ENCODE results near the gene LKAAEAR1. TPM values are rescaled to one million over a fixed set of nuclear protein-coding genes. Genes with fewer than 3 reads are reported as not detected.

LKAAEAR1 gene
- total and polyA plus RNA-seq, 2 of the 4 experiments (the other 2 are of a cell fraction): 0.21 TPM; not detected in 1

GRCh38 chr20:64080013-64080812 is 4.0 kb downstream of the LKAAEAR1 start, which contains the start of gene OPRL1:
TSS of gene OPRL1 (plus strand) at chr20:64080082. CDS start at chr20:64092721, 12,639 bp downstream.
- Histone ChIP-seq H2AK9ac (replicated peaks; ENCODE audit: low read depth, low read length, poor library complexity) (peak within 1 kb of the TSS; percentile 91), H2BK5ac (ENCODE audit: low read depth, low read length, poor library complexity, severe bottlenecking) (no peak within 1 kb of the TSS), H3K14ac (replicated peaks; ENCODE audit: low read depth, low read length) (peak within 1 kb of the TSS; percentile 50), H4K20me1 (ENCODE audit: insufficient read depth, low read length) (peaks cover 15% of the 10 kb centered on the region), H3K18ac (ENCODE audit: low read depth, low read length) (no peak within 1 kb of the TSS; the same call in 1 of the 2 replicates), H2BK120ac (ENCODE audit: low read depth, low read length) (0 out of 2 replicates have a peak within 1 kb of the TSS, but pooled peaks have one; percentile 23), H3K4me2 (ENCODE audit: low read depth, low read length) (peak within 1 kb of the TSS; percentile 78), H2AK5ac (ENCODE audit: low read depth, low read length) (peak within 1 kb of the TSS; percentile 65), H3K56ac (ENCODE audit: extremely low read depth, insufficient read depth, low read length) (peak within 1 kb of the TSS; percentile 11; the same call in 1 of the 2 replicates), H3K4me1 (ENCODE audit: control insufficient read depth, insufficient read depth, low read length) (peaks cover 17% of the 10 kb centered on the region), H3K9me3 (ENCODE audit: control insufficient read depth, insufficient read depth, low read length) (no peaks in the 10 kb centered on the region), H4K8ac (ENCODE audit: low read depth in 2 of 2, low read length in 2 of 2) (peak within 1 kb of the TSS; percentile 74 to 95), H3K27me3 (ENCODE audit: control insufficient read depth, insufficient read depth, low read length) (peaks cover 27% of the 10 kb centered on the region), H3K27ac (ENCODE audit: insufficient read depth, low read length) (peak within 1 kb of the TSS; percentile 30; the same call in 1 of the 2 replicates), H2AFZ (replicated peaks; ENCODE audit: low read length, poor library complexity) (peak within 1 kb of the TSS; percentile 93), H4K91ac (ENCODE audit: insufficient read depth, low read depth, low read length) (peak within 1 kb of the TSS; percentile 37; the same call in 1 of the 2 replicates), H2BK20ac (ENCODE audit: low read depth, low read length) (no peak within 1 kb of the TSS), H3K4me3 (ENCODE audit: insufficient read depth, low read depth, low read length) (peak within 1 kb of the TSS; percentile 88), H3K36me3 (ENCODE audit: control insufficient read depth, insufficient read depth, low read length) (peaks cover 3% of the 10 kb centered on the region; the same call in 1 of the 2 replicates), H3K9me1 (ENCODE audit: insufficient read depth, low read length) (no peaks in the 10 kb centered on the region), H3K23ac (ENCODE audit: low read depth, low read length) (peak within 1 kb of the TSS; percentile 1; the same call in 1 of the 2 replicates), H4K5ac (ENCODE audit: low read depth, low read length) (peak within 1 kb of the TSS; percentile 43), H2BK15ac (ENCODE audit: low read depth, low read length) (no peak within 1 kb of the TSS; the same call in 2 of the 3 replicates), H3K79me1 (ENCODE audit: low read depth in 1 of 2, low read length in 2 of 2) (peaks cover 6 to 8% of the 10 kb centered on the region in 2 experiments; a peak in 3 of 4 replicates), H3K9ac (ENCODE audit: low read depth, low read length) (peak within 1 kb of the TSS; percentile 70), H3K4ac (ENCODE audit: low read depth, low read length) (peak within 1 kb of the TSS; percentile 70)
- in situ Hi-C loops (cut with MboI; ENCODE audit: low sequenced_read_pairs): no loop called here
- 33% methylated on average over 9 of the region's 62 CpGs; no CpG with 5 or more reads in 1 of the 2 experiments for WGBS, 2 experiments (ENCODE audit: extremely low coverage in 2 of 2, insufficient read length in 1 of 2)
- ATAC-seq (ENCODE audit: low read depth): no peak; the same call in 1 of the 2 replicates
- ChIA-PET POLR2A (ENCODE audit: unreplicated experiment) (no interaction called here), CTCF (interaction anchor here (0.6 kb wide), 1 partner anchor 23 kb away, joined by 3 read pairs; no protein-coding TSS in a partner anchor)
- DNase-seq: no peak
- no TSS peak for BruUV-seq (replicated peaks)
- dilution Hi-C loops (cut with HindIII; ENCODE audit: low sequenced_read_pairs, unreplicated experiment): no loop called here
- intact Hi-C loops (cut with micrococcal nuclease): no loop called here
- TF ChIP-seq CTCF (conservative IDR thresholded peaks at IDR 0.05; ENCODE audit: low read depth, low read length) (no peak), MAFK (IDR thresholded peaks at IDR 0.05; ENCODE audit: low read depth, low read length) (no peak), RAD21 (IDR thresholded peaks at IDR 0.05; ENCODE audit: low read length) (no peak), MAZ (IDR thresholded peaks at IDR 0.05; ENCODE audit: borderline replicate concordance, low read depth, low read length) (no peak)
